Endothelial cell of umbilical vein (primary cell): Measurements from ENCODE around the gene VRK2. TPM values are rescaled to one million over a fixed set of nuclear protein-coding genes. Genes with fewer than 3 reads are reported as not detected.

Experiments
- BruUV-seq: library from RNA; stranded (reverse); fragments of 400-500 nt; replicated peaks from 2 replicates; lab custom pipeline; 2021; lab: Mats Ljungman, UMichigan
- CTCF ChIA-PET: fragments of 300-600, 350-600 bp; sonication (Branson Sonifier 250); formaldehyde crosslinking; loops from one replicate; lab custom pipeline; 2021; ENCODE audit warnings: antibody characterized with exemption, inconsistent platforms; lab: Charles Lee
- POLR2A ChIA-PET: fragments of 300-600, 350-600 bp; sonication (Branson Sonifier 250); formaldehyde crosslinking; loops from one replicate; lab custom pipeline; 2021; ENCODE audit warnings: antibody characterized with exemption, inconsistent platforms; lab: Charles Lee
- DNase-seq: peaks from one replicate; pipeline ENCODE4 v3.0.0-alpha.2; 2011; ENCODE audit warnings: low read depth, low spot score
- FAIRE-seq: peaks from 2 replicates; lab custom pipeline; 2011; peaks lifted over from hg19 to GRCh38; lab: Jason Lieb, UNC
- H2AFZ ChIP-seq: 2 replicates; pipeline ENCODE4 v1.6.0; 2012; ENCODE audit warnings: low read depth, low read length, control low read depth, inconsistent platforms
- H3K27ac ChIP-seq: 2 replicates; pipeline ENCODE4 v1.5.1; 2011; ENCODE audit warnings: low read depth, mild to moderate bottlenecking, control low read depth, low read length, moderate library complexity; ENCODE audit not compliant: insufficient read depth
- H3K27me3 ChIP-seq, 2 experiments: 2 replicates each; pipeline versions ENCODE4 v1.6.0 to v1.6.1; 2011; ENCODE audit warnings: low read length in 2 of 2, mixed read lengths in 1 of 2; ENCODE audit not compliant: control insufficient read depth in 2 of 2, insufficient read depth in 2 of 2
- H3K36me3 ChIP-seq, 2 experiments: 2 replicates in 1 of 2; 3 replicates in 1 of 2; pipeline ENCODE4 v1.5.1; 2011; ENCODE audit warnings: low read length in 2 of 2, mild to moderate bottlenecking in 1 of 2, moderate library complexity in 1 of 2; ENCODE audit not compliant: control insufficient read depth in 2 of 2, insufficient read depth in 2 of 2; ENCODE audit errors: extremely low read depth in 1 of 2
- H3K4me1 ChIP-seq: 3 replicates; pipeline ENCODE4 v1.5.1; 2011; ENCODE audit warnings: mild to moderate bottlenecking, low read length; ENCODE audit not compliant: control insufficient read depth, insufficient read depth; ENCODE audit errors: extremely low read depth
- H3K4me2 ChIP-seq: 2 replicates; pipeline ENCODE4 v1.6.1; 2011; ENCODE audit warnings: low read length, control low read depth, mixed read lengths; ENCODE audit not compliant: insufficient read depth
- H3K4me3 ChIP-seq, 3 experiments: fragments of 200-600 bp in 1 of 3; sonication (generic), shearing (Covaris generic) in 1 of 3; replicated peaks in 1 of 3; 2 replicates each; pipeline ENCODE4 v1.5.1; 2011 to 2016; ENCODE audit warnings: control low read depth in 3 of 3, low read length in 3 of 3, mild to moderate bottlenecking in 2 of 3, inconsistent platforms in 1 of 3, low read depth in 1 of 3, moderate library complexity in 1 of 3; ENCODE audit not compliant: insufficient read depth in 1 of 3
- H3K79me2 ChIP-seq: 2 replicates; pipeline ENCODE4 v1.6.0; 2012; ENCODE audit warnings: low read length, inconsistent platforms; ENCODE audit not compliant: control insufficient read depth, insufficient read depth
- H3K9ac ChIP-seq: replicated peaks from 2 replicates; pipeline ENCODE3; 2011; ENCODE audit warnings: low read length, control low read depth; ENCODE audit not compliant: insufficient read depth; ENCODE audit errors: extremely low read depth
- H3K9me1 ChIP-seq: replicated peaks from 3 replicates; pipeline ENCODE4 v1.6.0; 2011; ENCODE audit warnings: mild to moderate bottlenecking, low read length; ENCODE audit not compliant: control insufficient read depth, insufficient read depth; ENCODE audit errors: extremely low read depth
- H3K9me3 ChIP-seq: replicated peaks from 2 replicates; pipeline ENCODE4 v1.5.1; 2012; ENCODE audit warnings: low read length, inconsistent platforms; ENCODE audit not compliant: control insufficient read depth, insufficient read depth
- H4K20me1 ChIP-seq: replicated peaks from 2 replicates; pipeline ENCODE3; 2011; ENCODE audit warnings: mild to moderate bottlenecking, low read length; ENCODE audit not compliant: control insufficient read depth, insufficient read depth; ENCODE audit errors: extremely low read depth
- EZH2 ChIP-seq: IDR thresholded peaks from 2 replicates; pipeline ENCODE4 v1.6.1; 2012; ENCODE audit warnings: borderline replicate concordance, low read depth, mild to moderate bottlenecking, moderate library complexity, low read length, inconsistent platforms; ENCODE audit not compliant: severe bottlenecking
- FOS ChIP-seq: IDR thresholded peaks from 2 replicates; pipeline ENCODE4 v1.6.1; 2011; ENCODE audit warnings: mild to moderate bottlenecking, low read length, moderate library complexity, borderline replicate concordance; ENCODE audit not compliant: insufficient read depth
- GATA2 ChIP-seq: IDR thresholded peaks from 2 replicates; pipeline ENCODE4 v1.7.0; 2011; ENCODE audit warnings: low read depth, mild to moderate bottlenecking, moderate library complexity, mixed read lengths, low read length; ENCODE audit not compliant: insufficient read length, insufficient read depth
- JUN ChIP-seq: IDR thresholded peaks from 2 replicates; pipeline ENCODE4 v1.6.1; 2011; ENCODE audit warnings: borderline replicate concordance, low read depth; ENCODE audit not compliant: insufficient read length, insufficient read depth
- MYC ChIP-seq: IDR thresholded peaks from one replicate; pipeline ENCODE4 v1.6.1; 2011; ENCODE audit warnings: mild to moderate bottlenecking, low read depth, low read length
- POLR2A ChIP-seq: IDR thresholded peaks from 2 replicates; pipeline ENCODE4 v1.6.1; 2012; ENCODE audit warnings: low read depth, mild to moderate bottlenecking, control low read depth, low read length
- POLR2AphosphoS5 ChIP-seq: IDR thresholded peaks from 2 replicates; pipeline ENCODE4 v1.6.1; 2012; ENCODE audit warnings: low read depth, mild to moderate bottlenecking, control low read depth, low read length, moderate library complexity; ENCODE audit not compliant: insufficient read depth
- dilution Hi-C: fragments of 300-500 bp; cut with MboI; formaldehyde crosslinking; loops from one replicate; pipeline ENCODE4 v1.15.0; 2019; ENCODE audit warnings: low sequenced_read_pairs; ENCODE audit not compliant: extremely low pct_ligation_motif_present
- intact Hi-C: fragments of 100-400 bp; cut with micrococcal nuclease; formaldehyde crosslinking; loops from one replicate; pipeline ENCODE4 v1.10.0; 2022
- polyA plus RNA-seq, 4 experiments: library from polyadenylated mRNA; depleted of rRNA in 3 of 4; stranded (reverse) in 3 of 4; unstranded in 1 of 4; fragments of >200 nt; gene quantifications; 2 replicates each; pipeline versions ENCODE4 v1.2.1 to v1.2.3, GENCODE V29; 2011 to 2012; ENCODE audit warnings: missing spikeins in 1 of 4
- total RNA-seq: library from RNA; stranded (reverse); gene quantifications from 2 replicates; pipeline ENCODE4 v1.2.3, GENCODE V29; 2021
- TF ChIP-seq, protein P1 (sequence below), 2 donors: IDR thresholded peaks; 1 replicate in 1 of 2; 2 replicates in 1 of 2; pipeline ENCODE4 v1.5.1; 2011; ENCODE audit warnings: low read length in 2 of 2, mild to moderate bottlenecking in 2 of 2, moderate library complexity in 2 of 2, control low read depth in 1 of 2, inconsistent platforms in 1 of 2, low read depth in 1 of 2; ENCODE audit not compliant: insufficient read depth in 1 of 2; ENCODE audit errors: extremely low read depth in 1 of 2
- TF ChIP-seq, protein P2 (sequence below): IDR thresholded peaks from 2 replicates; pipeline ENCODE4 v1.6.1; 2011; ENCODE audit not compliant: insufficient read depth, insufficient read length

The VRK2 gene
- total and polyA plus RNA-seq, 2 donors (not counting 3 experiments of a cell fraction or from before 2014, with no cell fraction given): 11.2 to 35.2 TPM

GRCh38 chr2:58047961-58048360 lies 1.4 kb downstream of the VRK2 start:
- Histone ChIP-seq H3K9ac (peak overlapping the region; percentile 95), H3K9me1 (no peaks in the 10 kb centered on the region), H3K27me3 (no peaks in the 10 kb centered on the region), H3K4me1 (peaks cover 34% of the 10 kb centered on the region), H3K79me2 (peaks cover 37% of the 10 kb centered on the region), H3K36me3 (peaks cover 0 to 2% of the 10 kb centered on the region in 2 experiments), H3K4me2 (peak overlapping the region; percentile 100), H3K27ac (peak overlapping the region; percentile 97), H3K4me3 (peak overlapping the region; percentile 12 to 74 (median 68)), H2AFZ (no peak overlapping the region), H4K20me1 (no peaks in the 10 kb centered on the region), H3K9me3 (no peaks in the 10 kb centered on the region)
- intact Hi-C loops: loop anchor here (2.0 to 10.0 kb wide), 4 partner anchors 84 to 587 kb away; no protein-coding TSS in a partner anchor
- DNase-seq: no peak
- CTCF ChIA-PET: no interaction called here
- POLR2A ChIA-PET: no interaction called here
- FAIRE-seq: no peak
- dilution Hi-C loops: no loop called here
- TF ChIP-seq GATA2 (no peak), POLR2AphosphoS5 (no peak), POLR2A (no peak), EZH2 (no peak), MYC (no peak), JUN (no peak), FOS (no peak)
- TF ChIP-seq, protein P1, sequence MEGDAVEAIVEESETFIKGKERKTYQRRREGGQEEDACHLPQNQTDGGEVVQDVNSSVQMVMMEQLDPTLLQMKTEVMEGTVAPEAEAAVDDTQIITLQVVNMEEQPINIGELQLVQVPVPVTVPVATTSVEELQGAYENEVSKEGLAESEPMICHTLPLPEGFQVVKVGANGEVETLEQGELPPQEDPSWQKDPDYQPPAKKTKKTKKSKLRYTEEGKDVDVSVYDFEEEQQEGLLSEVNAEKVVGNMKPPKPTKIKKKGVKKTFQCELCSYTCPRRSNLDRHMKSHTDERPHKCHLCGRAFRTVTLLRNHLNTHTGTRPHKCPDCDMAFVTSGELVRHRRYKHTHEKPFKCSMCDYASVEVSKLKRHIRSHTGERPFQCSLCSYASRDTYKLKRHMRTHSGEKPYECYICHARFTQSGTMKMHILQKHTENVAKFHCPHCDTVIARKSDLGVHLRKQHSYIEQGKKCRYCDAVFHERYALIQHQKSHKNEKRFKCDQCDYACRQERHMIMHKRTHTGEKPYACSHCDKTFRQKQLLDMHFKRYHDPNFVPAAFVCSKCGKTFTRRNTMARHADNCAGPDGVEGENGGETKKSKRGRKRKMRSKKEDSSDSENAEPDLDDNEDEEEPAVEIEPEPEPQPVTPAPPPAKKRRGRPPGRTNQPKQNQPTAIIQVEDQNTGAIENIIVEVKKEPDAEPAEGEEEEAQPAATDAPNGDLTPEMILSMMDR (IDR thresholded peaks at IDR 0.05; ENCODE audit: extremely low read depth in 1 of 2, insufficient read depth in 1 of 2, low read depth in 1 of 2, low read length in 2 of 2): no peak
- TF ChIP-seq, protein P2, sequence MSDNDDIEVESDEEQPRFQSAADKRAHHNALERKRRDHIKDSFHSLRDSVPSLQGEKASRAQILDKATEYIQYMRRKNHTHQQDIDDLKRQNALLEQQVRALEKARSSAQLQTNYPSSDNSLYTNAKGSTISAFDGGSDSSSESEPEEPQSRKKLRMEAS: no peak
- BruUV-seq: TSS peak; percentile 23
